Measurements from ENCODE around the gene ZMIZ1. TPM values are rescaled to one million over a fixed set of nuclear protein-coding genes. Genes with fewer than 3 reads are reported as not detected.

ZMIZ1 gene
- polyA plus RNA-seq, 3 donors: 3.3 to 64.6 (median 8.9) TPM

DNA sequence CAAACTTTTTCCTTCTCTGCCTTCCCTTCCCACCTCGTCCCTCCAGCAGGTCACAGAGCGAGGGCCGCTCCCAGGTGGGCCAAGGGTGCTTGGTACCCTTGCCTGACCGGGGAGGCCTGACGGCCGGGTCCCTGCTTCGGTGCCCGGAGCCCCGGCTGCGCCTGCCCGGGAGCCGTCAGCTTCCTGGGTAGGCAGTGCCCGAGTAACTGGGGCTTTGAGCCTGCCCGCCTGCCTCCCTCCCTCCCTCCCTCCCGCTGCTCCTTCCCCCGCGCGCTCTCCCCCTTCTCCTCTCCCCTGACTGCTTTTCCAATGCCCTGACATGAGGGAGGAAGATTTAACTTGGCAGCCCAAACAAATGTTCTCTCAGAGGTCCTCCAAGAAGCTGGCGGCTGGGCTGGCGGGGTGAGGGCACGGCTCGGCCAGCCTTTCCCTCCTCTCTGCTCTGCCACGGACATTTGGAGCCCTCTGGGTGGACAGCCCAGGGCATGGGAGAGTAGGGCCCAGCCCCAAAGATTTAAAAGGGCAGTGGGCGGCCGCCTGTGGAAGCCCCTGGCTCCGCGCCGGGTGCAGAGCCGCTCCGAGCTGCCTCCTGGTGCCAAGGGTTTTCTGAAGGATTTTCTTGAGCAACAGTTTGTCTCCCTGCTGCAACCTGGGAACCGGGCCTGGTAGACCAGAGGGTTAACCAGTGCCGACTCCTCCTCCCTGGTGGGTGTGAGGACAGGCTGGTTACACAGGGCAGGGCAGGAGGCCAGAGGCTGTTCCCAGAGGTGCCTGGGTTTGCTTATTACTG lies 2.0 kb downstream of the ZMIZ1 start:
- Mint-ChIP-seq H3K27me3 (ENCODE audit: low read depth in 3 of 3) (peaks cover 1 to 7% (median 1%) of the 10 kb centered on the region in 3 donors), H3K4me1 (peaks cover 63% of the 10 kb centered on the region), H3K27ac (peak overlapping the region; percentile 85 to 97 (median 90)), H3K9me3 (peaks cover 0 to under 1% (median 0%) of the 10 kb centered on the region in 7 donors), H3K4me3 (peak overlapping the region; percentile 96 to 98), H3K36me3 (peaks cover 9 to 19% of the 10 kb centered on the region in 2 donors)
- Histone ChIP-seq H3K4me1 (ENCODE audit: control insufficient read depth in 1 of 2, insufficient read depth in 2 of 2, low read length in 2 of 2) (peaks cover 65 to 73% of the 10 kb centered on the region in 2 donors), H3K27ac (ENCODE audit: low read depth in 1 of 2, low read length in 2 of 2) (peak overlapping the region; percentile 82 to 96), H3K4me2 (replicated peaks; ENCODE audit: extremely low read depth, low read length, poor library complexity, severe bottlenecking) (peak overlapping the region; percentile 96), H3K9me3 (replicated peaks in 1 of 2; ENCODE audit: control insufficient read depth in 1 of 2, insufficient read depth in 1 of 2, low read length in 2 of 2) (no peaks in the 10 kb centered on the region), H3K4me3 (replicated peaks in 1 of 3; ENCODE audit: low read depth in 2 of 3, low read length in 3 of 3) (peak overlapping the region; percentile 87 to 99 (median 99)), H3K9ac (ENCODE audit: insufficient read depth, low read length, poor library complexity, severe bottlenecking) (peak overlapping the region; percentile 97), H3K36me3 (replicated peaks in 1 of 2; ENCODE audit: control insufficient read depth in 1 of 2, insufficient read depth in 2 of 2, low read length in 2 of 2) (no peaks in the 10 kb centered on the region), H3K27me3 (ENCODE audit: control insufficient read depth in 2 of 2, insufficient read depth in 2 of 2, low read length in 2 of 2) (no peaks in the 10 kb centered on the region), H4K20me1 (ENCODE audit: insufficient read depth, low read length) (peaks cover 59% of the 10 kb centered on the region), H3K79me2 (ENCODE audit: insufficient read depth, low read length) (peaks cover 64% of the 10 kb centered on the region), H2AFZ (ENCODE audit: insufficient read depth, low read depth, low read length, poor library complexity, severe bottlenecking) (no peak overlapping the region)
- intact Hi-C loops (cut with micrococcal nuclease): loop anchor here (5.0 kb wide), 2 partner anchors 66 to 72 kb away; no protein-coding TSS in a partner anchor
- WGBS (ENCODE audit: insufficient coverage): under 1% methylated on average over 23 of the region's 32 CpGs
- DNase-seq: peak in 2 of 3 donors; percentile 56 to 60
- TF ChIP-seq, protein P1, sequence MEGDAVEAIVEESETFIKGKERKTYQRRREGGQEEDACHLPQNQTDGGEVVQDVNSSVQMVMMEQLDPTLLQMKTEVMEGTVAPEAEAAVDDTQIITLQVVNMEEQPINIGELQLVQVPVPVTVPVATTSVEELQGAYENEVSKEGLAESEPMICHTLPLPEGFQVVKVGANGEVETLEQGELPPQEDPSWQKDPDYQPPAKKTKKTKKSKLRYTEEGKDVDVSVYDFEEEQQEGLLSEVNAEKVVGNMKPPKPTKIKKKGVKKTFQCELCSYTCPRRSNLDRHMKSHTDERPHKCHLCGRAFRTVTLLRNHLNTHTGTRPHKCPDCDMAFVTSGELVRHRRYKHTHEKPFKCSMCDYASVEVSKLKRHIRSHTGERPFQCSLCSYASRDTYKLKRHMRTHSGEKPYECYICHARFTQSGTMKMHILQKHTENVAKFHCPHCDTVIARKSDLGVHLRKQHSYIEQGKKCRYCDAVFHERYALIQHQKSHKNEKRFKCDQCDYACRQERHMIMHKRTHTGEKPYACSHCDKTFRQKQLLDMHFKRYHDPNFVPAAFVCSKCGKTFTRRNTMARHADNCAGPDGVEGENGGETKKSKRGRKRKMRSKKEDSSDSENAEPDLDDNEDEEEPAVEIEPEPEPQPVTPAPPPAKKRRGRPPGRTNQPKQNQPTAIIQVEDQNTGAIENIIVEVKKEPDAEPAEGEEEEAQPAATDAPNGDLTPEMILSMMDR (IDR thresholded peaks at IDR 0.05): no peak

DNA sequence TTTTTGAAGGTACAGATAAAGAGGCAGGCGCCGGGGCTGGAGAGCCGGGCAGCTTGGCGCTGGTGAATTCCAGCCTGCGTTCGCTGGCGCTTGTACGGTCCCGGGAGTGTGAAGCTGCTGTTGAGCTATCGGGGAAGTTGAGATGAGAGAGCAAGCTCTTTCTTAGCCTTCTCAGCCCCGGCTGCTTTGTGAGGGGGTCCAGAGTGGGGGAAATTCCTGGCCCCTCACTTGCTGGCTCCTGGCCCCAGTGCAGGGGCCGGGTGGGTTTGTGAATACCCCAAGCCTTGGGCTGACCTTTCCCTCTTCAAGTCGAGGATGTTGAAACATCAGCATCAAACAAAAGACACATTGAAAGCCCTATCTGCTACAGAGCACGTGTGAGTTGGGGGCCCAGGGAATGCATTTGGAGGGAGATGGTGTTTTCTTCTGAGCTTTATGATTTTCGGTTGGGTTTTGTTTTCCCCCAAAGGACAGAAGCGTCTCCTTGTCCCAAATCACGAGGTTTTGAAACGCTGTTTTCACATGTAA lies 2.7 kb downstream of the ZMIZ1 start:
- intact Hi-C loops (cut with micrococcal nuclease): loop anchor here (5.0 kb wide), 2 partner anchors 66 to 71 kb away; no protein-coding TSS in a partner anchor
- Histone ChIP-seq H3K4me2 (replicated peaks; ENCODE audit: extremely low read depth, low read length, poor library complexity, severe bottlenecking) (peak overlapping the region; percentile 96), H3K79me2 (ENCODE audit: insufficient read depth, low read length) (peaks cover 71% of the 10 kb centered on the region), H3K4me1 (ENCODE audit: control insufficient read depth in 1 of 2, insufficient read depth in 2 of 2, low read length in 2 of 2) (peaks cover 69 to 77% of the 10 kb centered on the region in 2 donors), H3K9me3 (replicated peaks in 1 of 2; ENCODE audit: control insufficient read depth in 1 of 2, insufficient read depth in 1 of 2, low read length in 2 of 2) (no peaks in the 10 kb centered on the region), H3K27ac (ENCODE audit: low read depth in 1 of 2, low read length in 2 of 2) (peak overlapping the region; percentile 82 to 96), H3K36me3 (replicated peaks in 1 of 2; ENCODE audit: control insufficient read depth in 1 of 2, insufficient read depth in 2 of 2, low read length in 2 of 2) (no peaks in the 10 kb centered on the region), H3K9ac (ENCODE audit: insufficient read depth, low read length, poor library complexity, severe bottlenecking) (peak overlapping the region; percentile 97), H4K20me1 (ENCODE audit: insufficient read depth, low read length) (peaks cover 66% of the 10 kb centered on the region), H3K4me3 (replicated peaks in 1 of 3; ENCODE audit: low read depth in 2 of 3, low read length in 3 of 3) (peak overlapping the region; percentile 87 to 99 (median 99)), H3K27me3 (ENCODE audit: control insufficient read depth in 2 of 2, insufficient read depth in 2 of 2, low read length in 2 of 2) (no peaks in the 10 kb centered on the region), H2AFZ (ENCODE audit: insufficient read depth, low read depth, low read length, poor library complexity, severe bottlenecking) (no peak overlapping the region)
- DNase-seq: no peak
- Mint-ChIP-seq H3K9me3 (peaks cover 0 to 3% (median 0%) of the 10 kb centered on the region in 7 donors), H3K4me1 (peaks cover 67% of the 10 kb centered on the region), H3K4me3 (peak overlapping the region; percentile 96 to 98), H3K27ac (peak overlapping the region; percentile 85 to 97 (median 90)), H3K27me3 (ENCODE audit: low read depth in 3 of 3) (peaks cover 1 to 2% (median 1%) of the 10 kb centered on the region in 3 donors), H3K36me3 (peaks cover 9 to 22% of the 10 kb centered on the region in 2 donors)
- 0% methylated on average over 10 of the region's 18 CpGs for WGBS (ENCODE audit: insufficient coverage)
- TF ChIP-seq, protein P1 (IDR thresholded peaks at IDR 0.05): no peak
